ENCODE measurements around the gene PRDM4. TPM values are rescaled to one million over a fixed set of nuclear protein-coding genes. Genes with fewer than 3 reads are reported as not detected.

PRDM4 gene
- total RNA-seq, 2 experiments from 2014 or later: 19.3 to 21.7 TPM

DNA sequence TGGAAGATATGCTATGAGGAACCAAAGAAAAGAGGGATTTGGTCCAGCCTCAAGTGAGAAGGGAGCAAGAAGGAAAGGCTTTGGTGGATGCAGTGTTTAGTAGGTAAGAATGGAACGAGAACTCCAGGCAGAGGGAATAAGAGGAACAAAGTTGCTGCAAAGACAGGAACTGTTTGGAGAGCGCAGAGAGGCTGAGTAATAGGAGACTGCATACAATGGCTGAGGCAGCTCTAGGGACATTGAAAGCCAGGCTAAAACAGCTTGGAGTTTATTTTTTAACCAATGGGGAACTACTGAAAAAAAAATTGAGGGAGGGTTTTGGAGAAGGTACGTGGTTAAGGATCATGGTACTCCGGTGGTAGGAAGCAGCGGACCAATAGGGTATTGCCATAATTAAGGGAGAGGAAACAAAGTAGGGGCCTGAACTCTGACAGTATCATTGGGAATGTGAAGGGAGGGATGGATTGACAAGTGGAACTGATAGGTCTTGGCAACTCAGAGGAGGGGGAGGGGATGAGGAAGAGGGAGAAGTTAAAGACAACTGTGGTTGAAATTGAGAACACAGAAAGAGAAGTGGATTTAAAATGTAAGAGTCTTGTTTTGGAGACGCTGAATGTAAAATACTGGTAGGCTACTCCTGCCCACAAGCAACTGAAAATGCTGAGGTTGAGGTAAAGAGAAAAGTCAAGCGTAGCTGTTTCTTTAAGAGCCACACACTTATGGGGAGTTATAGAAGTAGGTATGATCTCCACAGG is 18.3 kb upstream of the PRDM4 start:
- Mint-ChIP-seq H3K27me3 (peaks cover 44% of the 10 kb centered on the region), H3K27ac (no peak overlapping the region), H3K9me3 (no peaks in the 10 kb centered on the region), H3K36me3 (ENCODE audit: low read depth) (no peaks in the 10 kb centered on the region), H3K4me3 (no peak overlapping the region), H3K4me1 (ENCODE audit: low read depth) (peaks cover 14% of the 10 kb centered on the region)
- no peak for DNase-seq
- intact Hi-C loops (cut with micrococcal nuclease): no loop called here
- CTCF ChIA-PET: no interaction called here
- POLR2A ChIA-PET: no interaction called here
- TF ChIP-seq, protein P1, sequence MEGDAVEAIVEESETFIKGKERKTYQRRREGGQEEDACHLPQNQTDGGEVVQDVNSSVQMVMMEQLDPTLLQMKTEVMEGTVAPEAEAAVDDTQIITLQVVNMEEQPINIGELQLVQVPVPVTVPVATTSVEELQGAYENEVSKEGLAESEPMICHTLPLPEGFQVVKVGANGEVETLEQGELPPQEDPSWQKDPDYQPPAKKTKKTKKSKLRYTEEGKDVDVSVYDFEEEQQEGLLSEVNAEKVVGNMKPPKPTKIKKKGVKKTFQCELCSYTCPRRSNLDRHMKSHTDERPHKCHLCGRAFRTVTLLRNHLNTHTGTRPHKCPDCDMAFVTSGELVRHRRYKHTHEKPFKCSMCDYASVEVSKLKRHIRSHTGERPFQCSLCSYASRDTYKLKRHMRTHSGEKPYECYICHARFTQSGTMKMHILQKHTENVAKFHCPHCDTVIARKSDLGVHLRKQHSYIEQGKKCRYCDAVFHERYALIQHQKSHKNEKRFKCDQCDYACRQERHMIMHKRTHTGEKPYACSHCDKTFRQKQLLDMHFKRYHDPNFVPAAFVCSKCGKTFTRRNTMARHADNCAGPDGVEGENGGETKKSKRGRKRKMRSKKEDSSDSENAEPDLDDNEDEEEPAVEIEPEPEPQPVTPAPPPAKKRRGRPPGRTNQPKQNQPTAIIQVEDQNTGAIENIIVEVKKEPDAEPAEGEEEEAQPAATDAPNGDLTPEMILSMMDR (IDR thresholded peaks at IDR 0.05): no peak
- no peak for ATAC-seq

- ATAC-seq (no peak), DNase-seq (no peak)
- Mint-ChIP-seq H3K36me3 (ENCODE audit: low read depth) (no peaks in the 10 kb centered on the region), H3K27ac (no peak overlapping the region), H3K4me3 (no peak overlapping the region), H3K9me3 (no peaks in the 10 kb centered on the region), H3K4me1 (ENCODE audit: low read depth) (peaks cover 19% of the 10 kb centered on the region), H3K27me3 (peaks cover 52% of the 10 kb centered on the region)
- TF ChIP-seq, protein P1 (IDR thresholded peaks at IDR 0.05): no peak
- intact Hi-C loops (cut with micrococcal nuclease): no loop called here
- ChIA-PET CTCF (no interaction called here), POLR2A (no interaction called here)
Measured at GRCh38 chr12:107778383-107779025, 17.6 kb upstream of the PRDM4 start.

DNA sequence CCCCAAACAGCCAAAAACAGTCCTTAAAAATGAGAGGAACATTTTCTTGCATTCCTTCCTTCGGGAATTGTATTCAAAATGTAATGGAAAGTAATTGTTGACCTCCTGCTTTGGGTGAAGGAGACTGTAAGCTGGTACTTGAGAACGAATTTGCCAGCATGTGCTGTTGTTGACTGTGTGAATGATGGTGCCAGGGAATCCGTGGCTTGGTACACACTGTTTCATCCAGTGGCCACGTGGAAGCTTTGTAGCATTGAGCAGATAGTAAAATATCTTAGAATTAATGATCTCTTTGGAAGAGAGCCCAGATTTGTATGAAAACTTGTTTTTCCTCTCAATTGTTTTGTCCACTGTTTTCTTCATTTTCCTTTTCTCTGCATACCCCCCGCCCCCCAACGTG is 15.2 kb upstream of the PRDM4 start:
- peaks cover 19% of the 10 kb centered on the region for H3K4me1 Mint-ChIP-seq (ENCODE audit: low read depth)
- CTCF ChIA-PET: no interaction called here
- H3K27ac Mint-ChIP-seq: no peak overlapping the region
- POLR2A ChIA-PET: no interaction called here
- H3K36me3 Mint-ChIP-seq (ENCODE audit: low read depth): no peaks in the 10 kb centered on the region
- intact Hi-C loops (cut with micrococcal nuclease): no loop called here
- ATAC-seq (no peak), DNase-seq (no peak)
- H3K9me3 Mint-ChIP-seq: no peaks in the 10 kb centered on the region
- H3K4me3 Mint-ChIP-seq: no peak overlapping the region
- peaks cover 57% of the 10 kb centered on the region for H3K27me3 Mint-ChIP-seq
- TF ChIP-seq, protein P1 (IDR thresholded peaks at IDR 0.05): no peak

DNA sequence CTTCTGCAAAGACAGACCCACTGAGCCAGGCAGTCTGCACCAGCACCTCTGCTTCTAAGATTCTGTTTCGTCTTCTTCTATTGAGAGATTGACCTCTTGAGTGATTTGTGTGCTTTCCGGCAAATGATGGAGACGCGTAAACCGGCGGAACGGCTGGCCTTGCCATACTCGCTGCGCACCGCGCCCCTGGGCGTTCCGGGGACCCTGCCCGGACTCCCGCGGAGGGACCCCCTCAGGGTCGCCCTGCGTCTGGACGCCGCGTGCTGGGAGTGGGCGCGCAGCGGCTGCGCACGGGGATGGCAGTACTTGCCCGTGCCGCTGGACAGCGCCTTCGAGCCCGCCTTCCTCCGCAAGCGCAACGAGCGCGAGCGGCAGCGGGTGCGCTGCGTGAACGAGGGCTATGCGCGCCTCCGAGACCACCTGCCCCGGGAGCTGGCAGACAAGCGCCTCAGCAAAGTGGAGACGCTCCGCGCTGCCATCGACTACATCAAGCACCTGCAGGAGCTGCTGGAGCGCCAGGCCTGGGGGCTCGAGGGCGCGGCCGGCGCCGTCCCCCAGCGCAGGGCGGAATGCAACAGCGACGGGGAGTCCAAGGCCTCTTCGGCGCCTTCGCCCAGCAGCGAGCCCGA is 14.3 kb upstream of the PRDM4 start:
- ATAC-seq (peak; percentile 62), DNase-seq (peak; percentile 20)
- ChIA-PET CTCF (no interaction called here), POLR2A (no interaction called here)
- H3K36me3 Mint-ChIP-seq (ENCODE audit: low read depth): no peaks in the 10 kb centered on the region
- H3K27me3 Mint-ChIP-seq: peaks cover 51% of the 10 kb centered on the region
- TF ChIP-seq, protein P1 (IDR thresholded peaks at IDR 0.05): no peak
- H3K4me3 Mint-ChIP-seq: peak overlapping the region; percentile 9
- peaks cover 19% of the 10 kb centered on the region for H3K4me1 Mint-ChIP-seq (ENCODE audit: low read depth)
- H3K27ac Mint-ChIP-seq: no peak overlapping the region
- intact Hi-C loops (cut with micrococcal nuclease): no loop called here
- H3K9me3 Mint-ChIP-seq: no peaks in the 10 kb centered on the region

Data from activated CD8-positive, alpha-beta T cell treated with anti-CD3 and anti-CD28 coated beads for 36 hours (primary cell).